GM12878 (cell line): Measurements from ENCODE around the gene KLHDC8A.

ENCODE experiments used
- CREM ChIP-seq: IDR thresholded peaks from 2 replicates; pipeline ENCODE4 v1.6.1; 2014; ENCODE audit warnings: antibody characterized with exemption, low read depth
- ESRRA ChIP-seq: IDR thresholded peaks from 2 replicates; pipeline ENCODE4 v1.6.1; 2012; ENCODE audit warnings: mild to moderate bottlenecking, low read length, improper control_type of control experiment
- PML ChIP-seq: IDR thresholded peaks from 2 replicates; pipeline ENCODE4 v1.6.1; 2012; ENCODE audit warnings: low read length, inconsistent platforms
- POLR2A ChIP-seq: IDR thresholded peaks from 2 replicates; pipeline ENCODE4 v1.6.1; 2011; ENCODE audit warnings: low read depth, mild to moderate bottlenecking, low read length
- RAD21 ChIP-seq: IDR thresholded peaks from 2 replicates; pipeline ENCODE4 v1.6.1; 2011; ENCODE audit warnings: mild to moderate bottlenecking, low read depth, low read length, moderate library complexity; ENCODE audit not compliant: insufficient read depth
- SREBF1 ChIP-seq: IDR thresholded peaks from 2 replicates; pipeline ENCODE4 v1.6.1; 2012; ENCODE audit warnings: mild to moderate bottlenecking, low read length
- SREBF2 ChIP-seq: IDR thresholded peaks from 2 replicates; pipeline ENCODE4 v1.6.1; 2012; ENCODE audit warnings: mild to moderate bottlenecking, low read length
- SUZ12 ChIP-seq: fragments of 200-600 bp; sonication (generic); IDR thresholded peaks from one replicate; pipeline ENCODE4 v1.6.1; 2018; ENCODE audit warnings: antibody characterized with exemption, mild to moderate bottlenecking; ENCODE audit not compliant: unreplicated experiment
- TARDBP ChIP-seq: IDR thresholded peaks from 2 replicates; pipeline ENCODE4 v1.6.1; 2016; ENCODE audit warnings: borderline replicate concordance
- ZNF274 ChIP-seq: IDR thresholded peaks from one replicate; pipeline ENCODE4 v1.8.0; 2011; ENCODE audit not compliant: insufficient read length, insufficient read depth
- TF ChIP-seq, protein P1 (sequence below): fragments of 450-650 bp; formaldehyde crosslinking; IDR thresholded peaks from 2 replicates; pipeline ENCODE4 v1.5.0; 2022; ENCODE audit warnings: mild to moderate bottlenecking, missing genetic modification characterization
- TF ChIP-seq, protein P2 (sequence below), 3 experiments: IDR thresholded peaks in 2 of 3; conservative IDR thresholded peaks in 1 of 3; 2 replicates each; pipeline ENCODE4 v1.5.1; 2011; ENCODE audit warnings: low read depth in 3 of 3, low read length in 3 of 3, mild to moderate bottlenecking in 3 of 3, control low read depth in 2 of 3, moderate library complexity in 2 of 3, inconsistent platforms in 1 of 3, mixed read lengths in 1 of 3; ENCODE audit not compliant: control insufficient read depth in 2 of 3, insufficient read depth in 1 of 3; ENCODE audit errors: extremely low read depth in 1 of 3
- TF ChIP-seq, protein P3 (sequence below): IDR thresholded peaks from 2 replicates; pipeline ENCODE4 v1.6.1; 2012; ENCODE audit warnings: mild to moderate bottlenecking, low read depth, low read length

DNA sequence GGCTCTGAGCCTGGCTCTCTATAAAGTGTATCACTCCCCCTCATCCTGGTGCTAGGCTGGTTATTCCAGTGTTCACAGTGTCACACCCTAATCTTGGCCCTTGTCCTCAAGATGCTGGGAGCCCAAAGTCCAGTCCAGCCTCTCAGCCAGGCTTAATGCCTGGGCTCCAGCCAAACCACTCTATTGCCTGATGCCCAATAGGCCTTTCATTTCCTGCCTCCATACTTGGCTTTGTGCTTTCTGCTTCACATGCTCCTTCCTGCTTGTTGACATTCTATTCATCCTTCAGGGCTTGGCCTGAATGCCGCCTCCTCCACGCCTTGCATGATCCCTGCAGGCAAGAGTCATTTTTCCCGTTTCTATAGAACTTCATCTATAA is 1.7 kb downstream of the KLHDC8A start:
- TF ChIP-seq POLR2A (no peak), TARDBP (no peak), SREBF1 (no peak), CREM (no peak), PML (no peak), ZNF274 (no peak), SREBF2 (no peak), SUZ12 (no peak), RAD21 (no peak), ESRRA (no peak)
- TF ChIP-seq, protein P1, sequence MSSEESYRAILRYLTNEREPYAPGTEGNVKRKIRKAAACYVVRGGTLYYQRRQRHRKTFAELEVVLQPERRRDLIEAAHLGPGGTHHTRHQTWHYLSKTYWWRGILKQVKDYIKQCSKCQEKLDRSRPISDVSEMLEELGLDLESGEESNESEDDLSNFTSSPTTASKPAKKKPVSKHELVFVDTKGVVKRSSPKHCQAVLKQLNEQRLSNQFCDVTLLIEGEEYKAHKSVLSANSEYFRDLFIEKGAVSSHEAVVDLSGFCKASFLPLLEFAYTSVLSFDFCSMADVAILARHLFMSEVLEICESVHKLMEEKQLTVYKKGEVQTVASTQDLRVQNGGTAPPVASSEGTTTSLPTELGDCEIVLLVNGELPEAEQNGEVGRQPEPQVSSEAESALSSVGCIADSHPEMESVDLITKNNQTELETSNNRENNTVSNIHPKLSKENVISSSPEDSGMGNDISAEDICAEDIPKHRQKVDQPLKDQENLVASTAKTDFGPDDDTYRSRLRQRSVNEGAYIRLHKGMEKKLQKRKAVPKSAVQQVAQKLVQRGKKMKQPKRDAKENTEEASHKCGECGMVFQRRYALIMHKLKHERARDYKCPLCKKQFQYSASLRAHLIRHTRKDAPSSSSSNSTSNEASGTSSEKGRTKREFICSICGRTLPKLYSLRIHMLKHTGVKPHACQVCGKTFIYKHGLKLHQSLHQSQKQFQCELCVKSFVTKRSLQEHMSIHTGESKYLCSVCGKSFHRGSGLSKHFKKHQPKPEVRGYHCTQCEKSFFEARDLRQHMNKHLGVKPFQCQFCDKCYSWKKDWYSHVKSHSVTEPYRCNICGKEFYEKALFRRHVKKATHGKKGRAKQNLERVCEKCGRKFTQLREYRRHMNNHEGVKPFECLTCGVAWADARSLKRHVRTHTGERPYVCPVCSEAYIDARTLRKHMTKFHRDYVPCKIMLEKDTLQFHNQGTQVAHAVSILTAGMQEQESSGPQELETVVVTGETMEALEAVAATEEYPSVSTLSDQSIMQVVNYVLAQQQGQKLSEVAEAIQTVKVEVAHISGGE = no peak
- TF ChIP-seq, protein P2, sequence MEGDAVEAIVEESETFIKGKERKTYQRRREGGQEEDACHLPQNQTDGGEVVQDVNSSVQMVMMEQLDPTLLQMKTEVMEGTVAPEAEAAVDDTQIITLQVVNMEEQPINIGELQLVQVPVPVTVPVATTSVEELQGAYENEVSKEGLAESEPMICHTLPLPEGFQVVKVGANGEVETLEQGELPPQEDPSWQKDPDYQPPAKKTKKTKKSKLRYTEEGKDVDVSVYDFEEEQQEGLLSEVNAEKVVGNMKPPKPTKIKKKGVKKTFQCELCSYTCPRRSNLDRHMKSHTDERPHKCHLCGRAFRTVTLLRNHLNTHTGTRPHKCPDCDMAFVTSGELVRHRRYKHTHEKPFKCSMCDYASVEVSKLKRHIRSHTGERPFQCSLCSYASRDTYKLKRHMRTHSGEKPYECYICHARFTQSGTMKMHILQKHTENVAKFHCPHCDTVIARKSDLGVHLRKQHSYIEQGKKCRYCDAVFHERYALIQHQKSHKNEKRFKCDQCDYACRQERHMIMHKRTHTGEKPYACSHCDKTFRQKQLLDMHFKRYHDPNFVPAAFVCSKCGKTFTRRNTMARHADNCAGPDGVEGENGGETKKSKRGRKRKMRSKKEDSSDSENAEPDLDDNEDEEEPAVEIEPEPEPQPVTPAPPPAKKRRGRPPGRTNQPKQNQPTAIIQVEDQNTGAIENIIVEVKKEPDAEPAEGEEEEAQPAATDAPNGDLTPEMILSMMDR (IDR thresholded peaks at IDR 0.05 in 2 of 3, conservative IDR thresholded peaks at IDR 0.05 in 1 of 3; ENCODE audit: control insufficient read depth in 2 of 3, extremely low read depth in 1 of 3, insufficient read depth in 1 of 3, low read depth in 3 of 3, low read length in 3 of 3) = no peak
- TF ChIP-seq, protein P3, sequence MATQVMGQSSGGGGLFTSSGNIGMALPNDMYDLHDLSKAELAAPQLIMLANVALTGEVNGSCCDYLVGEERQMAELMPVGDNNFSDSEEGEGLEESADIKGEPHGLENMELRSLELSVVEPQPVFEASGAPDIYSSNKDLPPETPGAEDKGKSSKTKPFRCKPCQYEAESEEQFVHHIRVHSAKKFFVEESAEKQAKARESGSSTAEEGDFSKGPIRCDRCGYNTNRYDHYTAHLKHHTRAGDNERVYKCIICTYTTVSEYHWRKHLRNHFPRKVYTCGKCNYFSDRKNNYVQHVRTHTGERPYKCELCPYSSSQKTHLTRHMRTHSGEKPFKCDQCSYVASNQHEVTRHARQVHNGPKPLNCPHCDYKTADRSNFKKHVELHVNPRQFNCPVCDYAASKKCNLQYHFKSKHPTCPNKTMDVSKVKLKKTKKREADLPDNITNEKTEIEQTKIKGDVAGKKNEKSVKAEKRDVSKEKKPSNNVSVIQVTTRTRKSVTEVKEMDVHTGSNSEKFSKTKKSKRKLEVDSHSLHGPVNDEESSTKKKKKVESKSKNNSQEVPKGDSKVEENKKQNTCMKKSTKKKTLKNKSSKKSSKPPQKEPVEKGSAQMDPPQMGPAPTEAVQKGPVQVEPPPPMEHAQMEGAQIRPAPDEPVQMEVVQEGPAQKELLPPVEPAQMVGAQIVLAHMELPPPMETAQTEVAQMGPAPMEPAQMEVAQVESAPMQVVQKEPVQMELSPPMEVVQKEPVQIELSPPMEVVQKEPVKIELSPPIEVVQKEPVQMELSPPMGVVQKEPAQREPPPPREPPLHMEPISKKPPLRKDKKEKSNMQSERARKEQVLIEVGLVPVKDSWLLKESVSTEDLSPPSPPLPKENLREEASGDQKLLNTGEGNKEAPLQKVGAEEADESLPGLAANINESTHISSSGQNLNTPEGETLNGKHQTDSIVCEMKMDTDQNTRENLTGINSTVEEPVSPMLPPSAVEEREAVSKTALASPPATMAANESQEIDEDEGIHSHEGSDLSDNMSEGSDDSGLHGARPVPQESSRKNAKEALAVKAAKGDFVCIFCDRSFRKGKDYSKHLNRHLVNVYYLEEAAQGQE = no peak
